HG02763 (cell line): Measurements from ENCODE around the gene DNAH7.
"Not testable (repeated sequence)": the region's sequence is repeated elsewhere in the genome, so short reads cannot be mapped to it uniquely, and the experiment has no call there.

Source experiments
- ATAC-seq: cut with Tn5 transposase; IDR thresholded peaks from one replicate; pipeline ENCODE4 v1.9.1; 2021; ENCODE audit warnings: mild to moderate bottlenecking, moderate library complexity; ENCODE audit not compliant: unreplicated experiment

The DNAH7 gene

GRCh38 chr2:195984923-195985726 is 83.5 kb downstream of the DNAH7 start:
- no peak for ATAC-seq

- no peak for ATAC-seq
Measured at GRCh38 chr2:195967336-195967735, 101.3 kb downstream of the DNAH7 start.

DNA sequence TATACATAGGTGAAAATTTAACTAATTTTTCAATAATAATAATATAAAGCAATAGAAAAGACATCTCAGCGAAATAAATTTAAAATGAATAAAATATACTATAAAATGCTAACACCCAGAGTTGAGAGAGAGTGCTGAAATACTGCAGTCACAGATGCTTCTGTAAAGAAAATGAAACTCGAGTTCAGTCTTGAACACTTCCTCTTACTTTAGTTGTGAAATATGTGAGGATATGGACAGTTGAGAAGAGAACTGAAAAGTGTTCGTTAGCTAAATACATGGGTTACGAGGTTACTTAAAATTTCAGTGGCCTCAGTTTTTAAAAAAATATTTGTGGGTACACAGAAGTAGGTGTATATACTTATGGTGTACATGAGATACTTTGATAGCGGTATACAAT is 106.8 kb downstream of the DNAH7 start:
- no peak for ATAC-seq

- no peak for ATAC-seq
Measured at GRCh38 chr2:195959341-195959740, 109.3 kb downstream of the DNAH7 start.

- no peak for ATAC-seq
Measured at GRCh38 chr2:195956725-195957124, 111.9 kb downstream of the DNAH7 start.

DNA sequence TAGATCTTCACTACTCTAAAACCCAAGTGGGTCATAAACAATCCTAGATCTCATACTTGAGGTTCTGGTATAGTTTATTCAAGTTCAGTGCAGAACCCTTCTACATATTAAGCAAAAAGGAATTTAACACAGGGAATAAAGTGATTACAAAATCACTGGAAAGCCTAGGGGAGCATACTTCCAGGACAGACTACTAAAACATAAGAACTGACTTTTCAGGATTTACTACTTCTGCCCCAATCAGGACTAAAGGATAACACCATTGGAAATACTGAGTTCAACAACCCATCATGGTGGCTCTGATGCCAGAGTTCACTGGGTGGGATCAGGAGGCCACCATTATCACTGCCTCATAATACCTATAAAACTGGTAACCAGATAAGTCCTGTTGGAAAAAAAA is 123.6 kb downstream of the DNAH7 start:
- ATAC-seq: no peak

GRCh38 chr2:195937176-195937575 is 131.5 kb downstream of the DNAH7 start:
- no peak for ATAC-seq

- ATAC-seq: no peak
Measured at GRCh38 chr2:195934484-195934883, 134.2 kb downstream of the DNAH7 start.

DNA sequence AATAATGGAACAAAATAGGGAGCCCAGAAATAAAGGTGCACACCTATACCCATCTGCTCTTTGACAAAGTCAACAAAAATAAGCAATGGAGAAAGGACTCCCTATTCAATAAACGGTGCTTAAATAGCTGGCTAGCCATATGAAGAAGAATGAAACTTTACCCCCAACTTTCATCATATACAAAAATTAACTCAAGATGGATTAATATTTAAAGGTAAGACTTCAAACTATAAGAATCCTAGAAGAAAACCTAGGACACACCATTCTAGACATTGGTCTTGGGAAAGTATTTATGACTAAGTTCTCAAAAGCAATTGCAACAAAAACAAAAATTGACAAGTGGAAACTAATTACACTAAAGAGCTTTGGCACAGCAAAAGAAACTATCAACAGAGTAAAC is 139.1 kb downstream of the DNAH7 start:
- no peak for ATAC-seq

DNA sequence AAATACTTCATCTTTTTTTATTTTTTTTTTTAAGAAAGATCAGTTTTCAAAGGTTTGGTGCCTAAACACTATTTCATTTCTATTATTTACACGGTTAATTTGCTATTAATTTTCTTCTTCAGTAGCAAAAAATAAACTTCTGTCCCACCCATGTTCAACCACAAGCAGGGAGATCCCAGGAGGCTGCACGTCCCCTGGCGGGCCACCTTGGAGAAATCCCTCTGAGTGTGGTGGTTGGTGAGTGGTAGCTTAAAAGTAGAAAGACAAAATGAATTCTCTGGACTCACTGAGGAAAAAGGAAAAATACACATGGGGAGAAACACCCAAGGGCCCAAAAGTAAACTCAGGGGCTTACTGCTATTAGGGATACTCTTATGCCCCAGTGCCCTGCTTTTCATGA is 143.5 kb downstream of the DNAH7 start:
- ATAC-seq: no peak

- ATAC-seq: no peak
Measured at GRCh38 chr2:195923889-195924288, 144.7 kb downstream of the DNAH7 start.

GRCh38 chr2:195917021-195917600 is 151.5 kb downstream of the DNAH7 start:
- ATAC-seq: not testable (repeated sequence)

DNA sequence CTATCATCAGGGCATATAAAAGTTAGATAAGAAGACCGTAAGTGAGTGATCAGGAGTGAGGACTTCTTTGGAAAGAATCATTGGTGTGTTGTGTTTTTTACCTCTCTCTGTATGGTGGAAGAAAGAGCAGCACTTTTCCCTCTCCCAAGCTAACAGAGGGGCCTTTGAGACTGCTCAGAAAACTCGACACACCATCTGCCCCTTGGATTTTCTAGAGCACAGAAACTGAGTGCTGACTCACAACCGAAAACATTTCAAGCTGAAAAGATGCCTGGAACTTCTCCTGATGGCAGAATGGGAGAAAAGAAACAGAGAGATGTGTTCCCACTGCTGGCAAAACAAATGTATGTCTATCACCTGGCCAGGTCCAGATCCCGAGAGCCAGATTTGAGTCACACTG is 156.6 kb downstream of the DNAH7 start:
- no peak for ATAC-seq

DNA sequence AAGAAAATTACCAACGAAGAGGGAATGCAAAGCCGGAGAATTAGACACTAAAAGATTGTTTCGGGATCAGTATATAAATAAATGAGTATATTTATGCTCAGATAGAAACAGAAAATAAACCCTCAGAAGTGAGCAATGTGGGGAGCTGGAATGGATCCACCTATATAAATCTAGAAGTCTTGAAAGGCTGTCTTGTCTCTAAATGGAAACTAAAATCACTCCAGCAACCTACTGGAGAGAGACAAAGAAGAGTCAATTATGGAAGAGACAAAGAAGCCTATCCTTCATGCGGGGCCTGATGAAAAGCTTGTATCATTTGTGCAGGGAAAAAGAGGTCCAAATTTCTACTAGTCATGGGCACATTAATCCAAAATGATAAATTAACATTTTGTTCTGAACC is 158.1 kb downstream of the DNAH7 start:
- ATAC-seq: no peak

- ATAC-seq: no peak
Measured at GRCh38 chr2:195909926-195910325, 158.7 kb downstream of the DNAH7 start.

DNA sequence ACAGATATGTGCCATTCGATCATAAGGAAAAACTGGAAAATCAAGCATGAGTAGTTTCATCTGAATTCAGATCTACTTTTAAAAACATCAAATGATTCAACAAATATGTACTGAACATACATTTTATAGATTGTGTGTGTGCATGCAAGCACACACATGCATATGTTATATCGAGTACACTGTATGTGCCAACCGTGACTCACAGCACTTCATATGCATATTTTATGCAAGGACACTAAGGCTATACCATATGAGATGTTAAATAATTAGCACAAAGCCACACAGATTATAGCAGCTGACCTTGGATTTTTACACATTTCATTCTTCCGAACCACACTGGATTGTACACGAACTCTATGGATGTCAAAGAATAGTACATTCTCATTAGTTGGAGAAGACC is 161.2 kb downstream of the DNAH7 start:
- no peak for ATAC-seq

GRCh38 chr2:195903956-195904355 is 164.7 kb downstream of the DNAH7 start:
- no peak for ATAC-seq

- ATAC-seq: no peak
Measured at GRCh38 chr2:195902857-195903256, 165.8 kb downstream of the DNAH7 start.

- no peak for ATAC-seq
Measured at GRCh38 chr2:195899226-195899625, 169.4 kb downstream of the DNAH7 start.

GRCh38 chr2:195898505-195899191 is 170.0 kb downstream of the DNAH7 start:
- ATAC-seq: no peak

GRCh38 chr2:195891081-195891480 is 177.6 kb downstream of the DNAH7 start:
- no peak for ATAC-seq

DNA sequence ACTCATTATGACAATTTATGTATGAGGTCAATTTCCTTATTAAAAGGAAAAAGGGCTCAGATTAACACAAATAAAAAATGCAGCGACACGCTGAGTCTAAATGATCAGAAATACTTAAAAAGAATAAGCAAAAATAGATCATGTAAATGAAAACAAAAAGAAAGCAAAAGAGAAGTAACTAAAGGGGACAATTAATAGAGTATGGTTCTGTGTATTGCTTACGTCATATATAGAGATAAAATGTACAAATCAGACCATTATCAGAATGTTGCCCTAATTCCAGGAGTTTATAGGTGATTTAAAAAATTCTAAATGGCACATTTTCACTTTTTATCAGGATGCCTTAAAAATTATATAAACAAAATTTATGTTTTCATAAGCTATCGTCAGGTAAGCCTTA is 189.5 kb downstream of the DNAH7 start:
- ATAC-seq: no peak
